ENCODE results near the gene LPCAT3. TPM values are rescaled to one million over a fixed set of nuclear protein-coding genes. Genes with fewer than 3 reads are reported as not detected.

LPCAT3 gene
- total and polyA plus RNA-seq, 8 donors: 15.0 to 116 (median 48.2) TPM

GRCh38 chr12:7035463-7035862 is 17.2 kb upstream of the LPCAT3 start:
- no peak for TF ChIP-seq CTCF (IDR thresholded peaks at IDR 0.05)
- TF ChIP-seq POLR2AphosphoS5 (IDR thresholded peaks at IDR 0.05): no peak
- no peak for TF ChIP-seq EP300 (IDR thresholded peaks at IDR 0.05)
- no peak for TF ChIP-seq POLR2A (IDR thresholded peaks at IDR 0.05)
- WGBS, 5 donors: 55 to 66% (median 62%) methylated on average over 2 of the region's 2 CpGs
- H3K27ac ChIP-seq: no peak overlapping the region
- no peaks in the 10 kb centered on the region for H3K36me3 ChIP-seq
- no peaks in the 10 kb centered on the region for H3K9me3 ChIP-seq
- H3K4me3 ChIP-seq: no peak overlapping the region
- no peaks in the 10 kb centered on the region for H3K4me1 ChIP-seq
- no peaks in the 10 kb centered on the region for H3K27me3 ChIP-seq
- no peak for DNase-seq
- intact Hi-C loops (cut with DNase I; ENCODE audit: low total_unique reads): no loop called here

DNA sequence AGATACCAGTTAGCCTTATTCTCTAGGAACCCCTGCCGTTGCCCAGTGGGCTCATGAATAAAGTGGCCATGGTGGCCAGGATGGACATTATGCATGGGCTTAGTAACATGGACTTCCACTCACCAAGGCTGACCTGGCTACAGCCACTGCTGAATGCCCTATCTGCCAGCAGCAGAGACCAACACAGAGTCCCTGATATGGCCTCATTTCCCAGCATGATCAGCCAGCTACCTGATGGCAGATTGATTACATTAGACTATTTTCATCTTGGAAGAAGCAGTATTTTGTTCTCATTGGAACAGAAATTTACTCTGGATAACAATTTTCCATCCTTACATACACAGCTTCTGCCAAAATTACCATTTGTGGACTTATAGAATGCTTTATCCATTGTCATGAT is 16.2 kb upstream of the LPCAT3 start:
- no peak for DNase-seq
- Histone ChIP-seq H3K27ac (no peak overlapping the region), H3K4me3 (no peak overlapping the region), H3K9me3 (no peaks in the 10 kb centered on the region), H3K4me1 (no peaks in the 10 kb centered on the region), H3K27me3 (no peaks in the 10 kb centered on the region), H3K36me3 (no peaks in the 10 kb centered on the region)
- WGBS, 5 donors: 88 to 100% (median 91%) methylated on average over 1 of the region's 1 CpG
- TF ChIP-seq EP300 (IDR thresholded peaks at IDR 0.05) (no peak), POLR2AphosphoS5 (IDR thresholded peaks at IDR 0.05) (no peak), POLR2A (IDR thresholded peaks at IDR 0.05) (no peak), CTCF (IDR thresholded peaks at IDR 0.05) (no peak)
- intact Hi-C loops (cut with DNase I; ENCODE audit: low total_unique reads): no loop called here

DNA sequence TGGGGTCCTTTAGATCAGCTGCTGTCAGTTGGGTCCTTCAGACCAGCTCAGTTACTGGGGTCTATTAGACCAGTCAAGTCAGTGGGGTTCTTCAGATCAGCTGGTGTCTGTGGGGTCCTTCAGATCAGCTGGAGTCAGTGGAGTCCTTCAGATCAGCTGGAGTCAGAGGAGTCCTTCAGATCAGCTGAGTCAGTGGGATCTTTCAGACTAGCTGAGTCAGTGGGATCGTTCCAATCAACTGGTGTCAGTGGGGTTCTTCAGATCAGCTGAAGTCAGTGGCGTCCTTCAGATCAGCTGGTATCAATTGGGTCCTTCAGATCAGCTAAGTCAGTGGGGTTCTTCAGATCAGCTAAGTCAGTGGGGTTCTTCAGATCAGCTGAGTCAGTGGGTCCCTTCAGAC is 14.7 kb upstream of the LPCAT3 start:
- 75 to 100% (median 84%) methylated on average over 2 of the region's 2 CpGs for WGBS, 5 donors
- DNase-seq: no peak

GRCh38 chr12:7031306-7031705 is 13.0 kb upstream of the LPCAT3 start:
- 66 to 81% (median 74%) methylated on average over 6 of the region's 6 CpGs for WGBS, 5 donors
- Histone ChIP-seq H3K4me3 (no peak overlapping the region), H3K27me3 (no peaks in the 10 kb centered on the region), H3K36me3 (no peaks in the 10 kb centered on the region), H3K9me3 (no peaks in the 10 kb centered on the region), H3K4me1 (no peaks in the 10 kb centered on the region), H3K27ac (no peak overlapping the region)
- DNase-seq: no peak
- intact Hi-C loops (cut with DNase I; ENCODE audit: low total_unique reads): no loop called here
- no peak for TF ChIP-seq EP300 (IDR thresholded peaks at IDR 0.05)

More for the DNA sequence above, 14.7 kb upstream of the LPCAT3 start:
- H3K9me3 ChIP-seq: no peaks in the 10 kb centered on the region
- H3K4me1 ChIP-seq: no peaks in the 10 kb centered on the region
- intact Hi-C loops (cut with DNase I; ENCODE audit: low total_unique reads): no loop called here
- no peak overlapping the region for H3K27ac ChIP-seq
- H3K27me3 ChIP-seq: no peaks in the 10 kb centered on the region
- H3K36me3 ChIP-seq: no peaks in the 10 kb centered on the region
- TF ChIP-seq POLR2A (IDR thresholded peaks at IDR 0.05) (no peak), CTCF (IDR thresholded peaks at IDR 0.05) (no peak), EP300 (IDR thresholded peaks at IDR 0.05) (no peak), POLR2AphosphoS5 (IDR thresholded peaks at IDR 0.05) (no peak)
- H3K4me3 ChIP-seq: no peak overlapping the region

GRCh38 chr12:7026854-7027253 is 8.6 kb upstream of the LPCAT3 start:
- Histone ChIP-seq H3K4me1 (no peaks in the 10 kb centered on the region), H3K36me3 (no peaks in the 10 kb centered on the region), H3K27me3 (no peaks in the 10 kb centered on the region), H3K27ac (no peak overlapping the region), H3K9me3 (no peaks in the 10 kb centered on the region), H3K4me3 (no peak overlapping the region)
- intact Hi-C loops (cut with DNase I; ENCODE audit: low total_unique reads): no loop called here
- 85 to 95% (median 90%) methylated on average over 1 of the region's 1 CpG for WGBS, 5 donors
- DNase-seq: no peak
- TF ChIP-seq EP300 (IDR thresholded peaks at IDR 0.05) (no peak), POLR2A (IDR thresholded peaks at IDR 0.05) (no peak), POLR2AphosphoS5 (IDR thresholded peaks at IDR 0.05) (no peak)

Data from stomach (tissue), 9 donors.